ENCODE measurements around the gene SPDYE6.
"Not testable (repeated sequence)": the region's sequence is repeated elsewhere in the genome, so short reads cannot be mapped to it uniquely, and the experiment has no call there.

SPDYE6 gene

DNA sequence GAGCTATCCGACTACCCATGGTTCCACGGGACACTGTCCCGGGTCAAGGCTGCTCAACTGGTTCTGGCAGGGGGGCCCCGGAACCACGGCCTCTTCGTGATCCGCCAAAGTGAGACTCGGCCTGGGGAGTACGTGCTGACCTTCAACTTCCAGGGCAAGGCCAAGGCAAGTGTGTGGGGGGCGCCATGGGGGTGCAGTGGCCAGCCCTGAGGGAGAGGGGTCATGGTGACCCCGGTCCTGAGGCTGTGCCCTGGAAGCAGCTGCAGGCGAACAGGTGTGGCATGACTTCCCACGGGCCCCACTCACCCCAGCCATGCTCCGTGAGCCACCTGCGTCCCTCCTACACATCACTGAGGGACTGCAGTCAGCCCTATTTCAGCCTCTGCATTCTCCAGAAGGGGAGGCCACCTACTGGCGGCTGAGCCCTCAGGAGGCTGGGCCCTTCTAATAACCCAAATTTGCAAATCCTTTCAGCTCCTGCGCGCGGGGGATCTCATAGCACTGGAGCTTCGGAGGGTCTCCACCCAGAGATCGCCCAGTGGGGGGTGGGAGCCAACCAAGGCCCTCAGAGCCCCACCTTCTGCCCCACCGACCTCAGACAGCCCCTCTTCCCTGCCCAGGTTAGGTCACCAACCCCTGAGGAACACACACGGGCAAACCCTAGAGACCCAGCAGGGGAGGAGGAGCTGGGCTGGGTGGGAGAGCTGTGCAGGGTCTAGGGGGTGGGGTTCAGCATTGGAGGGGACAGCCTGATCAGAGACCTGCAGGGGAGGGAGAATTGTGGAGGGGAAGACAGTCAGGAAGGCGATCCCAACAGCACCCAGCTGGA, 38.8 kb downstream of the SPDYE6 start:
- no peak for DNase-seq (ENCODE audit: low spot score)

DNA sequence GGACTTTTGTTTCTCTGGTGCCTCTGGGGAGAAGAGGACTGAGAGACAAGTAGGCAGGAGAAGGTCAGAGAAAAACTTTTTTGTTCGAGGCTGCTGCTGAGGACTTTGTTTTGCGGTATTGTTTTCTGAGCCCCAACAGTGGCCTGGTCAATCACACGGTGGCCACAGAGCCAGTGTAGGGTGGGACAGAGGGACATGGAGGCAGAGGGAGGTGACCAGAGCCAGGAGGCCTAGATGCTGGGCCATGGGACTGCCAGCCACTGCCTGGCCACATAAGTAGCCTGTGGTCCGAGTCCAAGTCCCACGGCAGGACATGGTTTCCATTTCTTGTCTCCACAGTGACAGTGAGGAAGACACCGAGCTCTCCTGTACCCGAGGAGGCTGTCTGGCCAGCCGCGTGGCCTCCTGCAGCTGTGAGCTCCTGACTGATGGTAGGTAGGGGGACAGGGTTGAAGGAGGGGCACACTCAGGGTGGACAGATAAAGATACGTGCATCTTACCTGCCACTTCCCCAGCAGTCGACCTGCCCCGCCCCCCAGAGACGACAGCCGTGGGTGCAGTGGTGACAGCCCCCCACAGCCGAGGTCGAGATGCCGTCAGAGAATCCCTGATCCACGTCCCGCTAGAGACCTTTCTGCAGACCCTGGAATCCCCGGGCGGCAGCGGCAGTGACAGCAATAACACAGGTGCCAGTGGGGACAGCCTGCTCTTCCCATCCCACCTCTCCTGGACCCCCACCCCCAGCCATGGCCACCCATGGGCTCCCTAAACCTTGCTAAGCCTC, 42.1 kb downstream of the SPDYE6 start:
- no peak for DNase-seq (ENCODE audit: low spot score)

DNA sequence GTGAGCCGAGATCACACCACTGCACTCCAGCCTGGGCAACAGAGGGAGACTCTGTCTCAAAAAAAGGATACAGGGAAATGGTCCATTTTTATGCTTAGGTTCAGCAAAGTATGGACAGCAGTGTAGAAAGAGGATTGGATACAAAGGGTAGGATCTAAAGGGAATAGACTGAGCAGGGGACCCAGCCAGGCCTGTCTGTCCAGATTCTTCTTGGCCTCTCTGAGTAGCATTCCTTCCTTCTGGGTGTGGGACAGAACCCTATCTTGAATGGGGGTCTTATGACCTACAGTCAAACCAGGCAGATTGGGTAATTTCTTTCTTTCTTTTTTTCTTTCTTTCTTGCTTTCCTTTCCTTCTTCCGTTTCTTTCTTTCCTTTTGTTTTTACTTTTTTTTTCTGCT, 43.9 kb downstream of the SPDYE6 start:
- DNase-seq (ENCODE audit: low spot score), result no peak

GRCh38 chr7:102310414-102310815, 45.8 kb downstream of the SPDYE6 start:
- peak; percentile 29 for DNase-seq (ENCODE audit: low spot score)

- peak; percentile 29 for DNase-seq (ENCODE audit: low spot score)
Observed at GRCh38 chr7:102306916-102307677, 49.1 kb downstream of the SPDYE6 start.

DNA sequence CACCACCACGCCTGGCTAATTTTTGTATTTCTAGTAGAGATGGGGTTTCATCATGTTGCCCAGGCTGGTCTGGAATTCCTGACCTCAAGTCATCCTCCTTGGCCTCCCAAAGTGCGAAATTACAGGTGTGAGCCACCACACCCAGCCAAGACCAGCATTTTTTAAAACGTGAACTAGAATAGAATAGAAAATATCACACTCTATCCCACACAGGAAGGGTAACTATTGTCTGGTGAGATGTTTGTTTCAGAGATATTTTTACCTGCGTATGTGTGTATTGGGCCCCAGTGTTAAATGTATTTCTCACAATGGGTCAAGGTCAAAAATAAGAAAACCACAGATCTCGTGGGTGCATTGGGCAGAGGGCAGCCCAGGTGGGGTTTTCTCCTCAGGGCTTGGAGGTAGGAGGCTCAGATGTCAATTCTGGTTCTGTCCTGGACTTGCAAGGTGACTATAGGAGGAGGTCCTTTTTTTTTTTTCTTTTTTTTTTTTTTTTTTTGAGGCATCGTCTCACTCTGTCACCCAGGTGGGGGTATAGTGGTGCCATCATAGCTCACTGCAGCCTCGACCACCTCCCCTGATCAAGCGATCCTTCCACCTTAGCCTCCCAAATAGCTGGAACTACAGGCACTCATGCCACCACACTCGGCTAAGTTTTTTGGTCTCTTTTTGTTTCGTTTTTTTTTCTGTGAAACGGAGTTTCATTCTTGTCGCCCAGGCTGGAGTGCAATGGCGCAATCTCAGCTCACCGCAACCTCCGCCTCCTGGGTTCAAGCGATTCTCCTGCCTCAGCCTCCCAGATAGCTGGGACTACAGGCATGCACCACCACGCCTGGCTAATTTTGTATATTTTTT, 50.6 kb downstream of the SPDYE6 start:
- DNase-seq (ENCODE audit: low spot score), result no peak

DNA sequence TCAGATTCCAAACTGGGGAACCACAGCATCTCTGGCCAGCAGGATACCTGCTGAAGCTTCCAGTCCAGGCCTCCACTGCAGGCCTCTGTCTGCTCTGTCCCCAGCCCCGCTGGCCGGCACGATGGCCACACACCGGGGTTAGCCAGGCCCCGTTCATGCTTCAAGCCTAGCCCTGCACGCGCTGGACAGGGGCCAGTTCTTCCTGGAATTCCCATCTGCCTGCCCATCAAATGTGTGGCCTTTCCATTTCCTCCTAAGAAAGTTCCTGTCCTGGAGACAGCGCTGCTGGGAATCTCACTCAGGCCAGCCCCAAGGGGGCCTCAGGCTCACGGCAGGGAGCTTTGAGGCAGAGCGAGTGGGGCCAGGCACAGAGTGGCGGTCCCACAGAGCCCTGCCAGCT, 51.6 kb downstream of the SPDYE6 start:
- no peak for DNase-seq (ENCODE audit: low spot score)

DNA sequence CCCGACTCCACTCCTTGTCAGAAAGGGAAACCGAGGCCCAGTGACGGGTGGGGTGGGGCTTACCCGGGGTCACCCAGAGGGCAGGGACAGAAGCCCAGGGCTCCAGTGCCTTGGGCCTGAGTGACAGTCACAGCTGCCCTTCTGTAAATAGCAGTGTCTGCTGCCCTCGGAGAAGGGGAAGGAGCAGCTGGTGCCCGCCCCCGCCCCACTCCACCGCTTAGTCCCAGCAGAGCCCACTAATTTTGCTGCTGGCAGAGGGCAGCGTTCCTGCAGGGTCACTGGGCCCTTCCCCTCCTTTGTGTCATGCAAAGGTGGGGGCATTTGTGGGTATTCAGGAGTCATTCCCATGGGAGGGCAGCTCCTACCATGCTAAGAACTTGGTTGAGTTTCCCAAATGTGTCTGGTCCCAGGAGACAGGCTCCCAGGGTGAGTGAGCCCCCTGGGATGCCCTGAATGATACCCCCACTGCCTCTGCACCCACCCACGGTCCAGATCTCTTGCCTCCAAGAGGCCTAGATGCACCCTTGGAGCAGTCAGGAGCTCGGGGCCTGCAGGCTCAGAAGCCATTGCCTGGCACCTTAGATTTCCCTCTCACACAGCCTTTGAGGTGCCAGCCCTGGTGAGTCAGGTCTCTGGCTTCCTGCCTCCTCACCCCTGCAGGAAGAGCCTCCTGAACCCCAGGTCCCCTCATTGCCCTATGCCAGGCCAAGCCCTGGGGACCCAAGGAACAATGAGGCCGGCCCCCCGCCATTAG, 52.4 kb downstream of the SPDYE6 start:
- no peak for DNase-seq (ENCODE audit: low spot score)

DNA sequence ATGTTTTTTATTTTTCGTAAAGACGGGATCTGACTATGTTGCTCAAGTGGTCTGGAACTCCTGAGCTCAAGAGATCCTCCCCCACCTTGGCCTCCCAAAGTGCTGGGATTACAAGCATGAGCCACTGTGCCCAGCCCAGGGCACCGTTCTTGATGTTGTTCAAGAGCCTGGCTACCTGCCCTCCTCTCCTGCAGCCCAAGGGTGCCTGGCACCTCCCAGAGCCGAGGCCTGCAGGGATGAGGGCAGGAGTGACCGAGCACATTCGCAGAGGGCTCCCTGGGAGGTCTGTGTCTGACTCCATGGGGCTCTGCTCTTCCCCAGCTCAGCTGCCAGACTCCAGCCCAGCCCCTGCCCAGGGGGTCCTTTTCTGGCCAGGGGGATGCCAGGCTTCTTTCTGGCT, 54.2 kb downstream of the SPDYE6 start:
- DNase-seq (ENCODE audit: low spot score), result no peak

DNA sequence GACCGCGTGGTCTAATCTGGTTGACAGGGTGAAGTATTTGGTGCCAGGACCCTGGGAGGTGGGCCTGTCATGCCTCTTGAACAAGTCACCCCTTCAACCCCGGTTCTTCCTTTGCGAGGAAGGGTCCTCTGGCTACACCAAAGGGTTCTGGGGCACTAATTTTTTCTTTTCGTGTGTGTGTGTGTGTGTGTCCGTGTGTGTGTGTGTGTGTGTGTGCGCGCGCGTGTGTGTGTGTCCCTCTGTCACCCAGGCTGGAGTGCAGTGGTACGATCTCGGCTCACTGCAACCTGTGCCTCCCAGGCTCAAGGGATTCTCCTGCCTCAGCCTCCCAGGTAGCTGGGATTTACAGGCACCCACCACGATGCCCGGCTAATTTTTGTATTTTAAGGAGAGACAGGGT, 54.9 kb downstream of the SPDYE6 start:
- DNase-seq (ENCODE audit: low spot score), result not testable (repeated sequence)

DNA sequence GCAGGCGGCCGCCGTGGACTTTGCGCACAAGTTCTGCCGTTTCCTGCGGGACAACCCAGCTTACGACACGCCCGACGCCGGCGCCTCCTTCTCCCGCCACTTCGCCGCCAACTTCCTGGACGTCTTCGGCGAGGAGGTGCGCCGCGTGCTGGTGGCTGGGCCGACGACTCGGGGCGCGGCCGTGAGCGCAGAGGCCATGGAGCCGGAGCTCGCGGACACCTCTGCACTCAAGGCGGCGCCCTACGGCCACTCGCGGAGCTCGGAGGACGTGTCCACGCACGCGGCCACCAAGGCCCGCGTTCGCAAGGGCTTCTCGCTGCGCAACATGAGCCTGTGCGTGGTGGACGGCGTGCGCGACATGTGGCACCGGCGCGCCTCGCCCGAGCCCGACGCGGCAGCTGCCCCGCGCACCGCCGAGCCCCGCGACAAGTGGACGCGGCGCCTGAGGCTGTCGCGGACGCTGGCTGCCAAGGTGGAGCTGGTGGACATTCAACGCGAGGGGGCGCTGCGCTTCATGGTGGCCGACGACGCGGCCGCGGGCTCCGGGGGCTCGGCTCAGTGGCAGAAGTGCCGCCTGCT, 55.5 kb downstream of the SPDYE6 start:
- no peak for DNase-seq (ENCODE audit: low spot score)

DNA sequence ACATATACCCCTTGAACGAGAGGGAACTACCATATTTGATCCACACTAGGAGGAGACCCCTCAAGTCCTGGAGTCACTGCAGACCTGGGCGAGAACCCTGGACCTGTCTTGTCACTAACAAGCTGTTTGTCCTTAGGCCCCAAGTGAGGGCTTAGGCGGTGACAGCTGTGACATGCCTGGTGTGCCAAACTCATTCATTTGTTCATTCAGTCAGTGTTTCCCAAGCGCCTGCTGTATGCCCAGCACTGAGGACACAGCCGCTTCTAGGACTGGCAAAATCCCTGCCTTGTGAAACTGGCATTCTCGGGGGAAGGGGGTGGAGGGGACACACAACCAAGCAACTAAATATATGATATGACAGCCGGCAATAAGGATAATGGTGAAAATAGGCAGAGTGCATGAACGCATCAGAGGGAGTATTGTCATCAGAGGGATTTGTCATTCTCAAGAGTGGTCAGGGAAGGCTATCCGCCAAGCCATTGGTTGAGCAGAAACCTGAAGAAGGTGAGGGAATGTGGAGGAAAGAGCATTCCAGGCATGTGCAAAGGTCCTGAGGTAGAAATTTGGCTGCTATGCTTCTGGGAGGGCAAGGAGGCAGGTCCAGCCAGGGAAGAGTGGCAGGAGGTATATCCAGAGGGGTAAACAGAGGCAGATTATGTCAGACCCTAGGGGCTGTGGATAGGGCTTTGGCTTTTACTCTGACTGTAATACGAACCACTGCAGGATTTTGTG, 58.6 kb downstream of the SPDYE6 start:
- no peak for DNase-seq (ENCODE audit: low spot score)

DNA sequence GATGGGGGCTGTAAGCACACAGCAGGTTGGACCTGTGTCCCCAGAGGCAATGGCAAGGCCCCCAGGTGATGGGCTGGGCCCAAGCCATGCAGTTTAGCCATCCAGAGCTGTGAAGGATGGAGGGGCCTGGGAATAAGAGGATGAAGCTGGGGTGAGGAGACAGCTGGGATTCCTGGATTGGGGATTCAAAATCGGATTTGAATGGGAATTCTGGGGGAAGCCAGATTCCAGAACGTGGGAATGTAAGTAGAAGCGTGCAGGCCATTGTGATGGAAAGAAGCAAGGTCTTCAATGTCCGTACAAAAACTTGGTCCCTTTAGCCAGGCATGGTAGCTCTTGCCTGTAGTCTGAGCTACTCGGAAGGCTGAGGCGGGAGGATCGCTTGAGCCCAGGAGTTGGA, 59.7 kb downstream of the SPDYE6 start:
- no peak for DNase-seq (ENCODE audit: low spot score)

GRCh38 chr7:102296179-102296438, 60.1 kb downstream of the SPDYE6 start:
- no peak for DNase-seq (ENCODE audit: low spot score)
